Endothelial cell (in vitro differentiated cells): ENCODE measurements around the gene TLK1. TPM values are rescaled to one million over a fixed set of nuclear protein-coding genes. Genes with fewer than 3 reads are reported as not detected.

Experiments
- DNase-seq: peaks from one replicate; pipeline ENCODE4 v3.0.0; 2021; ENCODE audit warnings: low spot score
- H3K27ac Mint-ChIP-seq: one replicate; pipeline ENCODE4 v1.8.0; 2021; ENCODE audit warnings: mixed read lengths, inconsistent platforms; ENCODE audit not compliant: unreplicated experiment
- H3K27me3 Mint-ChIP-seq: one replicate; pipeline ENCODE4 v1.8.0; 2021; ENCODE audit warnings: mild to moderate bottlenecking, moderate library complexity, mixed read lengths, inconsistent platforms; ENCODE audit not compliant: unreplicated experiment
- H3K36me3 Mint-ChIP-seq: one replicate; pipeline ENCODE4 v1.8.0; 2021; ENCODE audit warnings: mild to moderate bottlenecking, low read depth, mixed read lengths, inconsistent platforms; ENCODE audit not compliant: unreplicated experiment
- H3K4me1 Mint-ChIP-seq: one replicate; pipeline ENCODE4 v1.8.0; 2021; ENCODE audit warnings: mild to moderate bottlenecking, mixed read lengths, inconsistent platforms; ENCODE audit not compliant: unreplicated experiment
- H3K4me3 Mint-ChIP-seq: one replicate; pipeline ENCODE4 v1.8.0; 2021; ENCODE audit warnings: mild to moderate bottlenecking, mixed read lengths, inconsistent platforms; ENCODE audit not compliant: unreplicated experiment
- H3K9me3 Mint-ChIP-seq: one replicate; pipeline ENCODE4 v1.8.0; 2021; ENCODE audit warnings: mixed read lengths, inconsistent platforms; ENCODE audit not compliant: unreplicated experiment
- CTCF ChIP-seq: fragments of 200-600 bp; sonication (generic); IDR thresholded peaks from one replicate; pipeline ENCODE4 v1.5.0; 2021; ENCODE audit warnings: antibody characterized with exemption; ENCODE audit not compliant: unreplicated experiment
- total RNA-seq: library from RNA; stranded (reverse); fragmentation: NEBNext Ultra II Directional; extraction: Animal tissue kit (Norgen Biotek cat#: 25700); gene quantifications from one replicate; pipeline ENCODE4 v1.2.1, GENCODE V29; 2021; ENCODE audit not compliant: unreplicated experiment

TLK1 gene
- total RNA-seq, 1 donor from 2014 or later, result 61.1 TPM

GRCh38 chr2:171146633-171147032 lies 14.1 kb downstream of the TLK1 start:
- no peaks in the 10 kb centered on the region for H3K9me3 Mint-ChIP-seq
- peak overlapping the region; percentile 79 for H3K27ac Mint-ChIP-seq
- no peak overlapping the region for H3K4me3 Mint-ChIP-seq
- no peaks in the 10 kb centered on the region for H3K27me3 Mint-ChIP-seq
- no peak for DNase-seq
- no peaks in the 10 kb centered on the region for H3K36me3 Mint-ChIP-seq
- peaks cover 38% of the 10 kb centered on the region for H3K4me1 Mint-ChIP-seq
- TF ChIP-seq CTCF, result no peak

GRCh38 chr2:171146071-171146470 lies 14.6 kb downstream of the TLK1 start:
- H3K36me3 Mint-ChIP-seq, result no peaks in the 10 kb centered on the region
- peak overlapping the region; percentile 33 for H3K27ac Mint-ChIP-seq

GRCh38 chr2:171143670-171144062 lies 17.0 kb downstream of the TLK1 start:
- no peak overlapping the region for H3K27ac Mint-ChIP-seq

More at GRCh38 chr2:171146071-171146470, 14.6 kb downstream of the TLK1 start:
- DNase-seq, result no peak
- no peak overlapping the region for H3K4me3 Mint-ChIP-seq
- no peak for TF ChIP-seq CTCF
- no peaks in the 10 kb centered on the region for H3K27me3 Mint-ChIP-seq
- peaks cover 43% of the 10 kb centered on the region for H3K4me1 Mint-ChIP-seq
- H3K9me3 Mint-ChIP-seq, result no peaks in the 10 kb centered on the region

GRCh38 chr2:171142398-171142797 lies 18.3 kb downstream of the TLK1 start:
- DNase-seq, result no peak
- no peak for TF ChIP-seq CTCF
- H3K27me3 Mint-ChIP-seq, result no peaks in the 10 kb centered on the region
- H3K27ac Mint-ChIP-seq, result no peak overlapping the region
- H3K36me3 Mint-ChIP-seq, result no peaks in the 10 kb centered on the region
- no peak overlapping the region for H3K4me3 Mint-ChIP-seq
- peaks cover 34% of the 10 kb centered on the region for H3K4me1 Mint-ChIP-seq
- H3K9me3 Mint-ChIP-seq, result no peaks in the 10 kb centered on the region

More at GRCh38 chr2:171143670-171144062, 17.0 kb downstream of the TLK1 start:
- no peak overlapping the region for H3K4me3 Mint-ChIP-seq
- H3K4me1 Mint-ChIP-seq, result peaks cover 43% of the 10 kb centered on the region
- no peak for TF ChIP-seq CTCF
- no peaks in the 10 kb centered on the region for H3K9me3 Mint-ChIP-seq
- no peaks in the 10 kb centered on the region for H3K27me3 Mint-ChIP-seq
- H3K36me3 Mint-ChIP-seq, result no peaks in the 10 kb centered on the region
- DNase-seq, result no peak

GRCh38 chr2:171141320-171141719 lies 19.4 kb downstream of the TLK1 start:
- Mint-ChIP-seq H3K36me3 (no peaks in the 10 kb centered on the region), H3K27me3 (no peaks in the 10 kb centered on the region), H3K27ac (peak overlapping the region; percentile 62), H3K4me3 (no peak overlapping the region), H3K4me1 (peaks cover 24% of the 10 kb centered on the region), H3K9me3 (no peaks in the 10 kb centered on the region)
- DNase-seq, result no peak
- TF ChIP-seq CTCF, result no peak
